ENCODE measurements around the gene UBR7. TPM values are rescaled to one million over a fixed set of nuclear protein-coding genes. Genes with fewer than 3 reads are reported as not detected.
"Not testable (repeated sequence)": the region's sequence is repeated elsewhere in the genome, so short reads cannot be mapped to it uniquely, and the experiment has no call there.

UBR7 gene
- polyA plus RNA-seq, 4 donors = 12.7 to 19.0 (median 13.8) TPM

GRCh38 chr14:93168610-93169009, 38.4 kb upstream of the UBR7 start:
- not testable (repeated sequence) for H3K4me1 ChIP-seq (ENCODE audit: control insufficient read depth in 3 of 3, insufficient read depth in 2 of 3, low read depth in 1 of 3, low read length in 2 of 3); H3K36me3 ChIP-seq (ENCODE audit: control insufficient read depth in 3 of 3, insufficient read depth in 2 of 3, low read depth in 1 of 3, low read length in 3 of 3); H3K9me3 ChIP-seq (ENCODE audit: control insufficient read depth in 2 of 2, insufficient read depth in 1 of 2, low read depth in 1 of 2, low read length in 1 of 2); DNase-seq; FAIRE-seq; H3K27ac ChIP-seq (ENCODE audit: low read depth in 1 of 3, low read length in 2 of 3); H3K4me3 ChIP-seq (ENCODE audit: low read depth in 1 of 3, low read length in 3 of 3); H3K27me3 ChIP-seq (ENCODE audit: control insufficient read depth in 3 of 3, insufficient read depth in 3 of 3, low read length in 3 of 3)
- WGBS, 3 donors = 83 to 88% (median 88%) methylated on average over 9 of the region's 9 CpGs

- FAIRE-seq; DNase-seq; H3K9me3 ChIP-seq (ENCODE audit: control insufficient read depth in 2 of 2, insufficient read depth in 1 of 2, low read depth in 1 of 2, low read length in 1 of 2); H3K36me3 ChIP-seq (ENCODE audit: control insufficient read depth in 3 of 3, insufficient read depth in 2 of 3, low read depth in 1 of 3, low read length in 3 of 3); H3K27ac ChIP-seq (ENCODE audit: low read depth in 1 of 3, low read length in 2 of 3); H3K4me1 ChIP-seq (ENCODE audit: control insufficient read depth in 3 of 3, insufficient read depth in 2 of 3, low read depth in 1 of 3, low read length in 2 of 3); H3K27me3 ChIP-seq (ENCODE audit: control insufficient read depth in 3 of 3, insufficient read depth in 3 of 3, low read length in 3 of 3); H3K4me3 ChIP-seq (ENCODE audit: low read depth in 1 of 3, low read length in 3 of 3): not testable (repeated sequence)
- 78 to 90% (median 83%) methylated on average over 5 to 6 of the region's 6 CpGs for WGBS, 3 donors
Measured at GRCh38 chr14:93169619-93170018, 37.4 kb upstream of the UBR7 start.

GRCh38 chr14:93170141-93170540, 36.9 kb upstream of the UBR7 start:
- 94 to 95% (median 94%) methylated on average over 16 to 20 of the region's 20 CpGs for WGBS, 3 donors
- H3K27ac ChIP-seq (ENCODE audit: low read depth in 1 of 3, low read length in 2 of 3); H3K27me3 ChIP-seq (ENCODE audit: control insufficient read depth in 3 of 3, insufficient read depth in 3 of 3, low read length in 3 of 3); H3K4me3 ChIP-seq (ENCODE audit: low read depth in 1 of 3, low read length in 3 of 3); DNase-seq; FAIRE-seq; H3K4me1 ChIP-seq (ENCODE audit: control insufficient read depth in 3 of 3, insufficient read depth in 2 of 3, low read depth in 1 of 3, low read length in 2 of 3); H3K9me3 ChIP-seq (ENCODE audit: control insufficient read depth in 2 of 2, insufficient read depth in 1 of 2, low read depth in 1 of 2, low read length in 1 of 2); H3K36me3 ChIP-seq (ENCODE audit: control insufficient read depth in 3 of 3, insufficient read depth in 2 of 3, low read depth in 1 of 3, low read length in 3 of 3): not testable (repeated sequence)

- Histone ChIP-seq H3K4me3 (ENCODE audit: low read depth in 1 of 3, low read length in 3 of 3) (no peak overlapping the region), H3K27me3 (ENCODE audit: control insufficient read depth in 3 of 3, insufficient read depth in 3 of 3, low read length in 3 of 3) (no peaks in the 10 kb centered on the region), H3K27ac (ENCODE audit: low read depth in 1 of 3, low read length in 2 of 3) (no peak overlapping the region), H3K36me3 (ENCODE audit: control insufficient read depth in 3 of 3, insufficient read depth in 2 of 3, low read depth in 1 of 3, low read length in 3 of 3) (no peaks in the 10 kb centered on the region), H3K9me3 (ENCODE audit: control insufficient read depth in 2 of 2, insufficient read depth in 1 of 2, low read depth in 1 of 2, low read length in 1 of 2) (no peaks in the 10 kb centered on the region), H3K4me1 (ENCODE audit: control insufficient read depth in 3 of 3, insufficient read depth in 2 of 3, low read depth in 1 of 3, low read length in 2 of 3) (no peaks in the 10 kb centered on the region)
- 85 to 90% (median 88%) methylated on average over 4 of the region's 4 CpGs for WGBS, 3 donors
- DNase-seq (no peak), FAIRE-seq (no peak)
Measured at GRCh38 chr14:93171376-93171775, 35.7 kb upstream of the UBR7 start.

- Histone ChIP-seq H3K36me3 (ENCODE audit: control insufficient read depth in 3 of 3, insufficient read depth in 2 of 3, low read depth in 1 of 3, low read length in 3 of 3) (no peaks in the 10 kb centered on the region), H3K9me3 (ENCODE audit: control insufficient read depth in 2 of 2, insufficient read depth in 1 of 2, low read depth in 1 of 2, low read length in 1 of 2) (no peaks in the 10 kb centered on the region), H3K27ac (ENCODE audit: low read depth in 1 of 3, low read length in 2 of 3) (peak overlapping the region in 1 of 3 donors; percentile 68), H3K4me1 (ENCODE audit: control insufficient read depth in 3 of 3, insufficient read depth in 2 of 3, low read depth in 1 of 3, low read length in 2 of 3) (no peaks in the 10 kb centered on the region), H3K4me3 (ENCODE audit: low read depth in 1 of 3, low read length in 3 of 3) (no peak overlapping the region), H3K27me3 (ENCODE audit: control insufficient read depth in 3 of 3, insufficient read depth in 3 of 3, low read length in 3 of 3) (no peaks in the 10 kb centered on the region)
- DNase-seq (peak; percentile 27 to 57), FAIRE-seq (no peak)
- 13 to 35% (median 24%) methylated on average over 10 of the region's 10 CpGs for WGBS, 3 donors
Measured at GRCh38 chr14:93173943-93174395, 33.1 kb upstream of the UBR7 start.

GRCh38 chr14:93174731-93175130, 32.3 kb upstream of the UBR7 start:
- not testable (repeated sequence) for H3K4me3 ChIP-seq (ENCODE audit: low read depth in 1 of 3, low read length in 3 of 3); H3K27ac ChIP-seq (ENCODE audit: low read depth in 1 of 3, low read length in 2 of 3); H3K27me3 ChIP-seq (ENCODE audit: control insufficient read depth in 3 of 3, insufficient read depth in 3 of 3, low read length in 3 of 3); H3K36me3 ChIP-seq (ENCODE audit: control insufficient read depth in 3 of 3, insufficient read depth in 2 of 3, low read depth in 1 of 3, low read length in 3 of 3); H3K4me1 ChIP-seq (ENCODE audit: control insufficient read depth in 3 of 3, insufficient read depth in 2 of 3, low read depth in 1 of 3, low read length in 2 of 3); DNase-seq; FAIRE-seq; H3K9me3 ChIP-seq (ENCODE audit: control insufficient read depth in 2 of 2, insufficient read depth in 1 of 2, low read depth in 1 of 2, low read length in 1 of 2)
- 69 to 76% (median 70%) methylated on average over 5 of the region's 5 CpGs for WGBS, 3 donors

- H3K27me3 ChIP-seq (ENCODE audit: control insufficient read depth in 3 of 3, insufficient read depth in 3 of 3, low read length in 3 of 3) = no peaks in the 10 kb centered on the region
- H3K36me3 ChIP-seq (ENCODE audit: control insufficient read depth in 3 of 3, insufficient read depth in 2 of 3, low read depth in 1 of 3, low read length in 3 of 3) = no peaks in the 10 kb centered on the region
- no peaks in the 10 kb centered on the region for H3K4me1 ChIP-seq (ENCODE audit: control insufficient read depth in 3 of 3, insufficient read depth in 2 of 3, low read depth in 1 of 3, low read length in 2 of 3)
- FAIRE-seq (no peak), DNase-seq (no peak)
- H3K4me3 ChIP-seq (ENCODE audit: low read depth in 1 of 3, low read length in 3 of 3) = no peak overlapping the region
- 86 to 90% (median 87%) methylated on average over 6 of the region's 6 CpGs for WGBS, 3 donors
- no peak overlapping the region for H3K27ac ChIP-seq (ENCODE audit: low read depth in 1 of 3, low read length in 2 of 3)
- no peaks in the 10 kb centered on the region for H3K9me3 ChIP-seq (ENCODE audit: control insufficient read depth in 2 of 2, insufficient read depth in 1 of 2, low read depth in 1 of 2, low read length in 1 of 2)
Measured at GRCh38 chr14:93175492-93175891, 31.6 kb upstream of the UBR7 start.

GRCh38 chr14:93183596-93184317, 23.3 kb upstream of the UBR7 start:
- Histone ChIP-seq H3K36me3 (ENCODE audit: control insufficient read depth in 3 of 3, insufficient read depth in 2 of 3, low read depth in 1 of 3, low read length in 3 of 3) (peaks cover 0 to 19% (median 2%) of the 10 kb centered on the region in 3 donors), H3K27ac (ENCODE audit: low read depth in 1 of 3, low read length in 2 of 3) (peak overlapping the region in 2 of 3 donors; percentile 98 to 100), H3K27me3 (ENCODE audit: control insufficient read depth in 3 of 3, insufficient read depth in 3 of 3, low read length in 3 of 3) (no peaks in the 10 kb centered on the region), H3K4me1 (ENCODE audit: control insufficient read depth in 3 of 3, insufficient read depth in 2 of 3, low read depth in 1 of 3, low read length in 2 of 3) (peaks cover 0 to 11% (median 9%) of the 10 kb centered on the region in 3 donors), H3K4me3 (ENCODE audit: low read depth in 1 of 3, low read length in 3 of 3) (peak overlapping the region; percentile 84 to 99 (median 95)), H3K9me3 (ENCODE audit: control insufficient read depth in 2 of 2, insufficient read depth in 1 of 2, low read depth in 1 of 2, low read length in 1 of 2) (no peaks in the 10 kb centered on the region)
- WGBS, 3 donors = 16 to 35% (median 26%) methylated on average over 17 of the region's 17 CpGs
- FAIRE-seq (no peak), DNase-seq (peak; percentile 16 to 32)
